ENCODE data around the gene NOL12.
A peak's percentile ranks its signal among the peaks of the same experiment; 100 is the strongest.

The NOL12 gene

DNA sequence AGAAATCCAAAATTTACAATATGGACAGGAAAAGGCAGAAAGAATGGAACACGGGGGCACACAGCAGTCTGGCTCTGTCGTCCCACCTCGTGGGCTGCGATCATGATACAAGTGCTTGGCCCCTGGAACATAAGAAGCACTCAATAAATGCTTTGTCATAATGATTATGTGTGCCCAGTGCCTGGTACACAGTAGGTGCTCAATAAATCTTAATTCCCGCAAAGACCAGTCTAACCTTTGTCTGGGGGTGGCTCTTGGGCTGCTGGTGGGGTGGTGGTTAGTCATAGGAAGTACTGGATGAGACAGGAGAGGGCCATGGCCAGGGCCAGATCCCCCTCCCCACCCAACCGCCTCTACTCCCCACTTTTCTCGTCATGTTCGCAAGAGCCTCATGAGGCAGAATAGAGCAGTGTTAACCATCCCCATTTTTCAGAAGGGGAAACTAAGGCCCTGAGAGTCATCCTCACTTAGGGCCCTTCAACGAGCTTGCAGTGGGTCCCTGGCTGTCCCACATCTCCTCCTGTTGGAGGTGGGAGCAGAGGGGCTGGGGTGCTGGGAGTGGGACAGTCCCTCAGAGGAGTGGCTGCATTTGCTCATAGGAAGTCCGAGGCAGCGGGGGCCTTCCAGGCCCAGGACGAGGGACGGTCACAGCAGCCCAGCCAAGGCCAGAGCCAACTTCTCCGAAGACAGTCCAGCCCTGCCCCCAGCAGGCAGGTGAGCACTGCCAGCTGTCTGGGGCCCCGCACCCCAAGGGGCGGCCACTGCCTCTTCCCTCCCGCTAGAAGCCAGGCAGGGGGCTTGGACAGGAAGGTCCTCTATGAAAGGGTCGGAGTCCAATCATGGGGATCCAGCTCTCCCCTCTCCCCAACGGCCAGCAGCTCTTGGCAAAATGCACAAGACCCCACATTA, 46.8 kb downstream of the NOL12 start:
- Histone ChIP-seq H3K9ac (ENCODE audit: low read depth in 1 of 2, low read length in 2 of 2) (peak overlapping the region in 1 of 2 donors; percentile 31), H3K36me3 (ENCODE audit: control insufficient read depth in 2 of 2, insufficient read depth in 2 of 2, low read length in 2 of 2) (no peaks in the 10 kb centered on the region), H3K27me3 (ENCODE audit: control insufficient read depth in 2 of 2, insufficient read depth in 2 of 2, low read length in 2 of 2) (no peaks in the 10 kb centered on the region), H3K9me3 (ENCODE audit: control insufficient read depth in 2 of 2, low read length in 2 of 2) (no peaks in the 10 kb centered on the region), H3K27ac (ENCODE audit: low read depth in 2 of 2, low read length in 2 of 2) (peak overlapping the region; percentile 93 to 97), H3K4me1 (ENCODE audit: control insufficient read depth in 2 of 2, insufficient read depth in 2 of 2, low read length in 2 of 2) (peaks cover 19 to 44% of the 10 kb centered on the region in 2 donors), H3K4me3 (ENCODE audit: low read length in 2 of 2) (no peak overlapping the region)

DNA sequence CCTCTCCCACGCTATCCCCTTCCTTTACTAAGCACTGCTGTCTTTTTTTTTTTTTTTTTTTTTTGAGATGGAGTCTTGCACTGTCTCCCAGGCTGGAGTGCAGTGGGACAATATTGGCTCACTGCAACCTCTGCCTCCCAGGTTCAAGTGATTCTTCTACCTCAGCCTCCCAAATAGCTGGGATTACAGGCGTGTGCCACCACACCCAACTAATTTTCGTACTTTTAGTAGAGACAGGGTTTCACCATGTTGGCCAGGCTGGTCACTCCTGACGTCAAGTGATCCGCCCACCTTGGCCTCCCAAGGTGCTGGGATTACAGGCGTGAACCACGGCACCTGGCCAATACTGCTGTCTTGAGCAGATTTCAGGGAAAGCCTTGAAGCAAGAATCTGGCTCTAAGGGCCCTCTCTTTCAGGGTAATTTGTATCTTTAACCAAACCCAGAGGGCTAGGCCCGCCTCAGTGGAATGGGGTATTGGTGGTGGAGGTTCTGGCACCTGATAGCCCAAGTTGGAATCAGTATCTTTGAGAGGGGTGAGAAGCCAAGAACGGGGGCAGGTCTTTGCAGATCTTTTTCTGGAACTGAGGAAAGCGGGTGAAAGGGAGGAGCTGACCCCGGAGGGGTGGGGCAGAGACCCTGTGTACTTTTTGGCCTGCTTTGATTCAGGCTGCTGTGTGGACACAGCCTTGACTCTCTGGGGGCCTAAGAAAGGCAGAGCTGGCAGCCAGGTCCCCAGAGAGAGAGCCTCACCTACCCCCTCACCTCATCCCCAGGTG, 47.7 kb downstream of the NOL12 start:
- Histone ChIP-seq H3K36me3 (ENCODE audit: control insufficient read depth in 2 of 2, insufficient read depth in 2 of 2, low read length in 2 of 2) (no peaks in the 10 kb centered on the region), H3K4me1 (ENCODE audit: control insufficient read depth in 2 of 2, insufficient read depth in 2 of 2, low read length in 2 of 2) (peaks cover 19 to 44% of the 10 kb centered on the region in 2 donors), H3K9me3 (ENCODE audit: control insufficient read depth in 2 of 2, low read length in 2 of 2) (no peaks in the 10 kb centered on the region), H3K27me3 (ENCODE audit: control insufficient read depth in 2 of 2, insufficient read depth in 2 of 2, low read length in 2 of 2) (no peaks in the 10 kb centered on the region), H3K4me3 (ENCODE audit: low read length in 2 of 2) (no peak overlapping the region), H3K27ac (ENCODE audit: low read depth in 2 of 2, low read length in 2 of 2) (peak overlapping the region in 1 of 2 donors; percentile 41), H3K9ac (ENCODE audit: low read depth in 1 of 2, low read length in 2 of 2) (peak overlapping the region; percentile 24 to 31)

DNA sequence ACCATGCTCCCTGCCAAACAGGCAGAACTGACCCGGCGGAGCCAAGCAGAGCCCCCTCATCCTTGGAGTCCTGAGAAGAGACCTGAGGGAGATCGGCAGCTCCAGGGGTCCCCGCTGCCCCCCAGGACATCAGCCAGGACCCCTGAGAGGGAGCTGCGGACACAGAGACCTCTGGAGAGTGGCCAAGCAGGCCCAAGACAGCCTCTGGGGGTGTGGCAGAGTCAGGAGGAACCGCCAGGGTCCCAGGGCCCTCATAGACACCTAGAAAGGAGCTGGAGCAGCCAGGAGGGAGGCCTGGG, 48.2 kb downstream of the NOL12 start:
- Histone ChIP-seq H3K27ac (ENCODE audit: low read depth in 2 of 2, low read length in 2 of 2) (no peak overlapping the region), H3K36me3 (ENCODE audit: control insufficient read depth in 2 of 2, insufficient read depth in 2 of 2, low read length in 2 of 2) (no peaks in the 10 kb centered on the region), H3K9ac (ENCODE audit: low read depth in 1 of 2, low read length in 2 of 2) (peak overlapping the region in 1 of 2 donors; percentile 31), H3K4me1 (ENCODE audit: control insufficient read depth in 2 of 2, insufficient read depth in 2 of 2, low read length in 2 of 2) (peaks cover 19 to 44% of the 10 kb centered on the region in 2 donors), H3K9me3 (ENCODE audit: control insufficient read depth in 2 of 2, low read length in 2 of 2) (no peaks in the 10 kb centered on the region), H3K27me3 (ENCODE audit: control insufficient read depth in 2 of 2, insufficient read depth in 2 of 2, low read length in 2 of 2) (no peaks in the 10 kb centered on the region), H3K4me3 (ENCODE audit: low read length in 2 of 2) (no peak overlapping the region)

DNA sequence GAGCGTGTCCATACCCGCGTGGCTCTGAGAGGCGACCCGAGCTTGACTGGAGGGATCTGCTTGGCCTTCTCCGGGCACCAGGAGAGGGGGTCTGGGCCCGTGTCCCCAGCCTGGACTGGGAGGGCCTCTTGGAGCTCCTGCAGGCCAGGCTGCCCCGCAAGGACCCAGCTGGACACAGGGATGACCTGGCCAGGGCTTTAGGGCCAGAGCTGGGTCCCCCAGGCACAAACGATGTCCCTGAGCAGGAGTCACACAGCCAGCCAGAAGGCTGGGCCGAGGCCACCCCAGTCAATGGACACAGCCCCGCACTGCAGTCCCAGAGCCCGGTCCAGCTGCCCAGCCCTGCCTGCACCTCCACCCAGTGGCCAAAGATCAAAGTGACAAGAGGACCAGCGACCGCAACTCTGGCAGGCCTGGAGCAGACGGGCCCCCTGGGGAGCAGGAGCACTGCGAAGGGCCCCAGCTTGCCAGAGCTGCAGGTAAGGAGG, 48.9 kb downstream of the NOL12 start:
- Histone ChIP-seq H3K27ac (ENCODE audit: low read depth in 2 of 2, low read length in 2 of 2) (no peak overlapping the region), H3K4me1 (ENCODE audit: control insufficient read depth in 2 of 2, insufficient read depth in 2 of 2, low read length in 2 of 2) (peaks cover 19 to 44% of the 10 kb centered on the region in 2 donors), H3K9ac (ENCODE audit: low read depth in 1 of 2, low read length in 2 of 2) (peak overlapping the region in 1 of 2 donors; percentile 5)

DNA sequence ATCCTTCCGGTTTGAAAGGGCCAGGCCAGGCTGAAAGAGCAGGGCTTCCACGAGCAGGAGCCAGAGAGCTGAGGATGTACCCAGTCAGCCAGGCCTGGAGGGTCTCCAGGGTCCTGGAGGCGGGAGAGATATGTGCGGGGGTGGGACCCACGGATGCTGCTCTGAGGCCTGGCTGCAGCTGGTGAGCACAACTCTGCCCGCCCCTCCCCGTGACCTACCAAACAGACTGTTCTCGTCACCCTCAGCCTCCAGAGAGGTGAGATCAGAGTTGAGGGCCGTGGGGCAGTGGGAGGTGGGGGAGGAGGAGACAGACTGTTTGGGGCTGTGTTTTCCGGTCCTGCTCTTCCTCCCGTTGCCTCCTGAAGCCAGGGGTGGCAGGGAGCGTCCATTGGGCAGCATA, 52.9 kb downstream of the NOL12 start:
- Histone ChIP-seq H3K4me3 (ENCODE audit: low read length in 2 of 2) (no peak overlapping the region), H3K36me3 (ENCODE audit: control insufficient read depth in 2 of 2, insufficient read depth in 2 of 2, low read length in 2 of 2) (no peaks in the 10 kb centered on the region), H3K9me3 (ENCODE audit: control insufficient read depth in 2 of 2, low read length in 2 of 2) (no peaks in the 10 kb centered on the region), H3K4me1 (ENCODE audit: control insufficient read depth in 2 of 2, insufficient read depth in 2 of 2, low read length in 2 of 2) (peaks cover 18 to 24% of the 10 kb centered on the region in 2 donors), H3K27me3 (ENCODE audit: control insufficient read depth in 2 of 2, insufficient read depth in 2 of 2, low read length in 2 of 2) (no peaks in the 10 kb centered on the region), H3K9ac (ENCODE audit: low read depth in 1 of 2, low read length in 2 of 2) (no peak overlapping the region), H3K27ac (ENCODE audit: low read depth in 2 of 2, low read length in 2 of 2) (peak overlapping the region; percentile 8 to 43)

More for the DNA sequence above, 48.9 kb downstream of the NOL12 start:
- no peaks in the 10 kb centered on the region for H3K36me3 ChIP-seq (ENCODE audit: control insufficient read depth in 2 of 2, insufficient read depth in 2 of 2, low read length in 2 of 2)
- no peak overlapping the region for H3K4me3 ChIP-seq (ENCODE audit: low read length in 2 of 2)
- H3K27me3 ChIP-seq (ENCODE audit: control insufficient read depth in 2 of 2, insufficient read depth in 2 of 2, low read length in 2 of 2) = no peaks in the 10 kb centered on the region
- no peaks in the 10 kb centered on the region for H3K9me3 ChIP-seq (ENCODE audit: control insufficient read depth in 2 of 2, low read length in 2 of 2)

DNA sequence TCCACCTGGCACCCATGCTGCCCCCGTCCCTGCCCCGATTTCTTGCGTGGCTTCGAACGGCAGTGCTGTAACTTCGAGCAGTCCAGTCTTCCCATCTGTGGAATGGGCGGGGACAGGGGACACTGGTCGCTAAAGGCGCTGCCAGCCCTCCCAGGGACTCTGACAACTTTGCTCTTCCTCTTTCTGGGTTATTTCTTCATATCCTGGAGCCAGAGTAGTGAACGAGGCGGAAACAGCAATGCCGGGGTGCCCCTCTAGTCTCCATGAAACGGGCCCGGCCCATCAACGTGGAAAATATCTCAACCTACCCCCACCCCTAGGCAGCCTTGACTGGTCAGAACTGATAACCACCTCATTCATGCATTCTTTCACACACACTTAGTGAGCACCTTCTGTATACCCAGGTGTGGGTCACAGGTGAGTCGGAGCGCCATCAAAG, 53.5 kb downstream of the NOL12 start:
- no peak overlapping the region for H3K4me3 ChIP-seq (ENCODE audit: low read length in 2 of 2)
- no peak overlapping the region for H3K9ac ChIP-seq (ENCODE audit: low read depth in 1 of 2, low read length in 2 of 2)
- no peaks in the 10 kb centered on the region for H3K27me3 ChIP-seq (ENCODE audit: control insufficient read depth in 2 of 2, insufficient read depth in 2 of 2, low read length in 2 of 2)
- H3K4me1 ChIP-seq (ENCODE audit: control insufficient read depth in 2 of 2, insufficient read depth in 2 of 2, low read length in 2 of 2) = peaks cover 15 to 19% of the 10 kb centered on the region in 2 donors
- no peaks in the 10 kb centered on the region for H3K36me3 ChIP-seq (ENCODE audit: control insufficient read depth in 2 of 2, insufficient read depth in 2 of 2, low read length in 2 of 2)
- peak overlapping the region; percentile 8 to 43 for H3K27ac ChIP-seq (ENCODE audit: low read depth in 2 of 2, low read length in 2 of 2)
- H3K9me3 ChIP-seq (ENCODE audit: control insufficient read depth in 2 of 2, low read length in 2 of 2) = no peaks in the 10 kb centered on the region

DNA sequence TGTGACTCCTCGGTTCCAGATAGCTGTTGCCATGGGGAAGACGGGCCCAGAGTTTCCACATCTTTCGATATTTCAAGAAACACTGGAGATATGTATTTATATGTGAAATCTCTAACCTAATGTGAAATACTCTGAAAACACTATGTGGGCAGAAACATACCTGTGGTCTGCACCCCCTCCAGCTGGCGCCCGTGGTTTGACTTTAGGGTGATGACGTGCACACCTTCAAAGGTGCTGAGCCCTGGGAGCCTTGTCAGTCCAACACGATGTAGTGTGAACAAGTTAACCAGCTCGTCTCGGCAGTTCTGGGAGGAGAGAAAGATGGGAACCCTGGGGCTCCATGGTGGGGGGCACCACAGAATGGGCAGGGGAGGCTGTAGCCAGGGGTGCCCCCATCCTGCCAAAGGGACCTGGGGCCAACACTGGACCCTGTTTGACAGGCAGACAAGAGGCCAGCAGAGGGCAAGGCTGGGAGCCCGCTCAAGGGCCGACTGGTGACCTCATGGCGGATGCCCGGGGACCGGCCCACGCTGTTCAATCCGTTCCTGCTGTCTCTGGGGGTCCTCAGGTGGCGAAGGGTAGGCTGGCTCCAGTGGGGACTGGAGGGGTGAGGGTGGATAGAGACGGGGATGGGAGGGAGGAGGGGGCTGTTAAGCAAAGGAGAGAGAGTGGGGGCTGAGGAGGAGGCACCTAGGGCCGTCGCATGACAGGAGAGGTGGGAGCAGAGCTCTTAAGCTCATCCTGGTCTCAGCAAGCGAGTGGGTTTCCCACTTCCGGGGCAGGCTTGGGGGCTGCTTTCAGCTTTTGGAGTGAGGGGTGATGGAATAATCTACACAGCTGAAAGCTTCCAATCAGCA, 54.5 kb downstream of the NOL12 start:
- peak overlapping the region in 1 of 2 donors; percentile 18 for H3K9ac ChIP-seq (ENCODE audit: low read depth in 1 of 2, low read length in 2 of 2)
- no peak overlapping the region for H3K4me3 ChIP-seq (ENCODE audit: low read length in 2 of 2)
- H3K36me3 ChIP-seq (ENCODE audit: control insufficient read depth in 2 of 2, insufficient read depth in 2 of 2, low read length in 2 of 2) = no peaks in the 10 kb centered on the region
- H3K27ac ChIP-seq (ENCODE audit: low read depth in 2 of 2, low read length in 2 of 2) = peak overlapping the region in 1 of 2 donors; percentile 46
- H3K27me3 ChIP-seq (ENCODE audit: control insufficient read depth in 2 of 2, insufficient read depth in 2 of 2, low read length in 2 of 2) = no peaks in the 10 kb centered on the region
- no peaks in the 10 kb centered on the region for H3K9me3 ChIP-seq (ENCODE audit: control insufficient read depth in 2 of 2, low read length in 2 of 2)
- peaks cover 18 to 22% of the 10 kb centered on the region in 2 donors for H3K4me1 ChIP-seq (ENCODE audit: control insufficient read depth in 2 of 2, insufficient read depth in 2 of 2, low read length in 2 of 2)

DNA sequence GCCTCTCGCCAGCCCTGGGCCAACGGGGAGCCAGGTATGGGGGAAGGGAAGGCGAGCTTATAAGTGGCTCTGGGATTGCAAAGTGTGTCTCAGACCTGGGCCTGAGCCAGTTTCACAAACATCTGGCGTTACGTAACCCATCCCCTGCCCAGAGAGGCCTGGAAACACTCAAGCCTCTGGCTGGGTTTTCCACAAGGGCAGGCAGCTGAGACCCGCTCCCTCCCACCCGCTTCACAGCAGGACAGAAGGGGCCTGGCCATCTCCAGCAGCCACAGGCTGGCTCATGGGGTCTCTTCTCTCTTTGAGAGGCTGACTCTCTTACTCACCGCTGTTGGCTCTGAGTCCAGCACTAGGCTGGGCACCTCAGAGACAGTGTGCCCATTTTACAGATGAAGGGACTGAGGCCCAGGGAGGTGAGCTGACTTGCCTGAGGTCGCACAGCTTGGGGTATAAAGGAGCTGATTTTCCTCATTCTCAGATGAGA, 55.2 kb downstream of the NOL12 start:
- Histone ChIP-seq H3K9me3 (ENCODE audit: control insufficient read depth in 2 of 2, low read length in 2 of 2) (no peaks in the 10 kb centered on the region), H3K4me3 (ENCODE audit: low read length in 2 of 2) (no peak overlapping the region), H3K36me3 (ENCODE audit: control insufficient read depth in 2 of 2, insufficient read depth in 2 of 2, low read length in 2 of 2) (no peaks in the 10 kb centered on the region), H3K27me3 (ENCODE audit: control insufficient read depth in 2 of 2, insufficient read depth in 2 of 2, low read length in 2 of 2) (no peaks in the 10 kb centered on the region), H3K27ac (ENCODE audit: low read depth in 2 of 2, low read length in 2 of 2) (peak overlapping the region in 1 of 2 donors; percentile 46), H3K9ac (ENCODE audit: low read depth in 1 of 2, low read length in 2 of 2) (peak overlapping the region in 1 of 2 donors; percentile 18), H3K4me1 (ENCODE audit: control insufficient read depth in 2 of 2, insufficient read depth in 2 of 2, low read length in 2 of 2) (peaks cover 18 to 22% of the 10 kb centered on the region in 2 donors)

DNA sequence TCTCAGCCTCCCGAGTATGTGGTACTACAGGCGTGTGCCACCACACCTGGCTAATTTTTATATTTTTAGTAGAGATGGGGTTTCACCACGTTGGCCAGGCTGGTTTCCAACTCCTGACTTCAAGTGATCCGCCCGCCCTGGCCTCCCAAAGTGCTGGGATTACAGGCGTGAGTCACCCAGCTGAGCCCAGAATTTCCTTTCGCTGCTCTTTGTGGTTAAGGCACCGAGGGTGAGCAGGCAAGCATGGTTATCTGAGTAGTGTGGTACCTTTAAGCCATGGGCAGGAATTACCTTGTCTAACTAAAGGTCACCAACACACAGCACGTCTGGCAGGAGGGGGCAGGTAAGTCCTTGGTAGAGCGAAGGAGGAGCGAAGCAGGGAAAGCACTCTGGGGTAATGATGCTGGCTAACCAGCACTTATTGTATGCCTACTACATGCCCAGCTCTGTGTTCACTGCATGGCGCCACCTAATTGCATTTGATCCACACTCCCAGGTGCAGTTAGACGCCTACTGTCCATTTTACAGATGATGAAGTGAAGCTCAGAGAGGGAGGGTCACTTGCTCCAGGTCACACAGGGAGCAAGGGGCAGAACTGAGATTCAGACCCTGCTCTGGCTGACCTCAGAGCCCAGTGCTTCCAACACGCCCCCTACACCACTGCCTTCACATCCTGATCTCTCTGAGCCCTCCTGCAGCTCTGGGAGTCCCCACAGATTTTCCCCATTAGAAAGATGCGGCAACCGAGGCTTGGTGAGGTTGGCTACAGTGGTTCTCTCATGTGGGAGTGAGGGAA, 56.4 kb downstream of the NOL12 start:
- Histone ChIP-seq H3K36me3 (ENCODE audit: control insufficient read depth in 2 of 2, insufficient read depth in 2 of 2, low read length in 2 of 2) (no peaks in the 10 kb centered on the region), H3K27ac (ENCODE audit: low read depth in 2 of 2, low read length in 2 of 2) (peak overlapping the region in 1 of 2 donors; percentile 7), H3K27me3 (ENCODE audit: control insufficient read depth in 2 of 2, insufficient read depth in 2 of 2, low read length in 2 of 2) (no peaks in the 10 kb centered on the region), H3K9me3 (ENCODE audit: control insufficient read depth in 2 of 2, low read length in 2 of 2) (no peaks in the 10 kb centered on the region), H3K9ac (ENCODE audit: low read depth in 1 of 2, low read length in 2 of 2) (no peak overlapping the region), H3K4me3 (ENCODE audit: low read length in 2 of 2) (no peak overlapping the region), H3K4me1 (ENCODE audit: control insufficient read depth in 2 of 2, insufficient read depth in 2 of 2, low read length in 2 of 2) (peaks cover 25 to 31% of the 10 kb centered on the region in 2 donors)

Data from mucosa of rectum (tissue), 2 donors.